ENCODE measurements around the gene ZFR2.

- TF ChIP-seq POLR2A (IDR thresholded peaks at IDR 0.05; ENCODE audit: control extremely low read depth in 1 of 2, low read depth in 2 of 2, low read length in 2 of 2) (no peak), MAX (IDR thresholded peaks at IDR 0.05) (no peak), EP300 (IDR thresholded peaks at IDR 0.05; ENCODE audit: borderline replicate concordance in 1 of 2, low read depth in 2 of 2, low read length in 2 of 2) (no peak), TAF7 (optimal IDR thresholded peaks at IDR 0.05; ENCODE audit: borderline replicate concordance, low read depth, low read length) (no peak), CREB1 (IDR thresholded peaks at IDR 0.05) (no peak), RFX5 (IDR thresholded peaks at IDR 0.05; ENCODE audit: borderline replicate concordance, low read depth, low read length) (no peak), TEAD4 (IDR thresholded peaks at IDR 0.05; ENCODE audit: low read depth, low read length) (no peak), SIN3A (conservative IDR thresholded peaks at IDR 0.05 in 1 of 2, IDR thresholded peaks at IDR 0.05 in 1 of 2; ENCODE audit: low read depth in 1 of 2, low read length in 2 of 2) (no peak), TAF1 (IDR thresholded peaks at IDR 0.05; ENCODE audit: low read depth, low read length) (no peak), BACH1 (IDR thresholded peaks at IDR 0.05; ENCODE audit: low read length) (no peak), CTCF (IDR thresholded peaks at IDR 0.05; ENCODE audit: control extremely low read depth in 1 of 3, insufficient read depth in 1 of 3, low read depth in 1 of 3, low read length in 3 of 3) (no peak), POLR2AphosphoS5 (IDR thresholded peaks at IDR 0.05; ENCODE audit: low read depth, low read length) (no peak), YY1 (IDR thresholded peaks at IDR 0.05; ENCODE audit: low read depth, low read length) (no peak)
Measured at GRCh38 chr19:3798137-3798536, 70.7 kb downstream of the ZFR2 start.

Data from H1 (cell line).